Subcutaneous adipose tissue (tissue), 4 donors: Measurements from ENCODE around the gene EPB41L4B. TPM values are rescaled to one million over a fixed set of nuclear protein-coding genes. Genes with fewer than 3 reads are reported as not detected.

Experiments used
- CTCF ChIP-seq: fragments of 450-650 bp; IDR thresholded peaks from one replicate; pipeline ENCODE4 v1.5.1; 2016; ENCODE audit warnings: low read depth, mild to moderate bottlenecking, control low read depth, antibody characterized with exemption, moderate library complexity
- total RNA-seq, 4 donors: library from RNA; depleted of rRNA; stranded (reverse); fragments of >200 nt; gene quantifications; one replicate each; pipeline ENCODE4 v1.1.0, GENCODE V29; 2016

Gene EPB41L4B
- total RNA-seq, 4 donors from 2014 or later: 30.8 to 117 (median 64.7) TPM

GRCh38 chr9:109193974-109194556, 126.8 kb downstream of the EPB41L4B start:
- no peak for TF ChIP-seq CTCF

GRCh38 chr9:109192732-109193361, 128.0 kb downstream of the EPB41L4B start:
- TF ChIP-seq CTCF: no peak

GRCh38 chr9:109191746-109192145, 129.1 kb downstream of the EPB41L4B start:
- no peak for TF ChIP-seq CTCF

GRCh38 chr9:109190151-109190550, 130.7 kb downstream of the EPB41L4B start:
- TF ChIP-seq CTCF: no peak

- TF ChIP-seq CTCF: no peak
Measured at GRCh38 chr9:109186857-109187520, 133.9 kb downstream of the EPB41L4B start.

GRCh38 chr9:109182940-109183798, 137.7 kb downstream of the EPB41L4B start:
- no peak for TF ChIP-seq CTCF

GRCh38 chr9:109182550-109182939, 138.3 kb downstream of the EPB41L4B start:
- no peak for TF ChIP-seq CTCF
